AML-193 (cell line): ENCODE data around the gene PDIK1L.

Source experiments
- DNase-seq, 2 experiments: peaks; one replicate each; lab custom pipeline; 2025; lab: John Stamatoyannopoulos, UW

PDIK1L gene

DNA sequence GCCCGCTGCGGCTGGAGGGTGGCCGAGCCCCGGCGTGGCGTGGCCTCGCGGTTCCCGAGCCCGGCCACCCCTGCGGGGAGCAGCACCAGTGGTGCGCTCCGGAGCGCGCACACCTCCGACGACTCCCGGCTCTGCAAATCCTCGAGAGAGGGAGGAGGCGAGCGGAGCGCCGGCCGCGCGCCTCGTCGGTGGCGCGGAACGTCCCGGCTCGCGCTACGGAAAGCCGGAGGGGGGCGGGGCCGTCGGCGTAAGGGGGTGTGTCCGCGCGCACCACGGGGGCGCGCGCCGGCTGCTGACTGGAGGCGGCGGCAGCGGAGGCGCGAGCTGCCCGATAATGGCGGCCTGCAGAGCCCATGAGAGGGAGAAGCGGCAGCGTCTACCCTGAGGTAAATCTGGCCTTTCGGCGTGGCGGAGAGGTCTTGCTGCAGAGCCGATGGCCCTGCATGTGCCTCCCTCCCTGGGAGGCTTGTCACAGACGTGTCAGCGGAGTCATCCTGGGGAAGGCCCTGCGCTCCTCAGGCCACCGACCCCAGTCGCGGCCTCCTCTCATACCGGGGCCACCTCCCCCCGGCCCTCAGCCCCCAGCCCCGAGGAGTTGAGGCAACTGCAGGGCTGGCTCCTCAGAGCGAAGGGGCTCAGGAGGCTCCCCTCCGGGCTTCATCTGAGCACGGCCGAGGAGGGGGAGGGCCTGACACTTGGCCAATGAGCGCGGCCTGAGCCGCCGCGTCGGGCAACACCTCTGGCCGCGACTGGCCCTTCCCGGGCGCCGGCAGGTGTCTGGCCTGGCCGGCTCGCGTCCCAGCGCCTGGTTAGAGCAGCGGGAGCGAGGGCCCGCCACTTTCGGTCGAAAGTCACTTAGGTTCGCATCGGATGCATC lies at the start of gene PDIK1L:
PDIK1L (plus strand) TSS at position 295 of the 877 bp plus-strand sequence. CDS start 2,485 bp downstream, outside the sequence.
- DNase-seq = peak; percentile 86 to 91

DNA sequence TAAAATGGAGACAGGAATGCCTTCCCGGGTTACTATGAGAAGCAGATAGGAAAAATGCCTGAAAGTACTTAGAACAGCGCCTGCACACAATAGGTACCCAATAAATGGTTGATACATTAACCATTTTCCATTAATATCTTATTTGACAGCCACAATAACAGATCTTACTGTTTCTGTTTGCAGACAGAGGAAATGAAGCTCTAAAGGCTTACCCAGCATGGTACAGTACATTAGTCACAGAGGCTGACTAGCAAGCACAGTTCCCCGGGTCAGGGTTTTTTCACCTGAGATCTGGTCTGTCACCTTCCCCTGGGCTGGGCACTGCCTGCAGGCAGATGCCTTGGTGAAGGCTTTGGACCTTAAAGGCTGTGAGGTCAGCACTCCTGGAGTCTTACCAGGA lies 47.1 kb upstream of the PDIK1L start:
- DNase-seq = no peak

DNA sequence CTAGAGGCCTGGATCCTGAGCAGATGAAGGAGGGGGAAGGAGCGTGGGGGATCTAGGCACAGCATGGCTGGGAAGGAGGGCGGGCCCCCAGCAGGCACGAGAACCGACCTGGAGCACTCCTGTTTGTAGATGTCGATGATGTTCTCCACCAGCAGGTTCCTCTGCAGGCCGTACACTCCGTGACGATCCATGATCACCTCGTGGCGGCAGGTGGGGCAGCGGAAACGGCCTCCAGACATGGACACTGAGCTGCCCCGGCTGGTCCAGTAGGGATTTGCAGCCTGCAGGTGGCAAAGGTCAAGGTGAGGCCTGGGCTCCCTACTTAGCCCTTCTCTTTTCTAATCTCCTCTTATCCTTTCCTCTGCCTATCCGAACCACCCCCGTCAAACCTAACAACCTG lies 45.5 kb upstream of the PDIK1L start:
- no peak for DNase-seq

DNA sequence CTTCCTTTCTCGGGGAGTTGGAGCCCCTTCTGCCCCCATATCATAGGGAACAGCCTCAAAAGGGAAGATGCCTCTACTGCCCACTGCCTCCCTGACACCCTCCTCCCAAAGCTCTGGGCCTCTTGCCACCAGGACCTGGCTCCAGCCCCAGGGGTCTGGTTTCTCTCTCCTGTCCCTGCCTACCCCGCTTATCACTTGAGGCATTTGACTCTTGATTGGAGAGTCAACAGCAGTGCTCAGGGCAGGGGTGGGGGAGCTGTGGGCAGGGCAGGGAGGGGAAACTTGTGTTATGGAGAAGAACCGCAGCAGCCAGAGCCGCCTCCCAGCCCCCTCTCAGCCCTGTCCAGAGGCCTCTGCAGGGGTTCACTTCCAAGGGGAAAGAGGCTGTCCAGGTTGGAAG lies 44.8 kb upstream of the PDIK1L start:
- no peak for DNase-seq

DNA sequence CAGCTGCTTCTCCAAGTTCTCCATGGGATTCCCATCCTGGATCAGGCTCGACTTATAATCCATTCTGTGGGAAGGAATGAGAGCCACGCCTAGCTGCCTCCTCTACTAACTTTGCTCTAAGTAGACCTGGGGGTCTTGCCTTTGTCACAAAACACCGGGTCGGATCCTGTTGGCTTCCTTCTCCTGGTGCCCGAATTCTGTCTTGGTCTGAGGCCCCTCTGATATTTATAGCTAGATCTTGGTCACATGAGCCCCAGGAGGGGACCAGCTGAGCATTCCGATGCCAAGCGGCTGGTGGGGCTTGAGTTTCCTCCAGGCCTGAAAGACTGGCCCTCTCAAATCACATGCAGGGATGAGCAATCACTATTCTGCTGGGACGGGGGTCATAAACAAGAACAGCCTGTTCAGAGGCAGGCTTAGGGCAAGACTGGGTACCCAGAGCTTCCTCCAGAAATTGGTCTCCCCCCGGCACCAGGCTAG lies 44.2 kb upstream of the PDIK1L start, which contains the start of gene TRIM63:
TRIM63 (minus strand) TSS at position 199 of the 480 bp plus-strand sequence; CDS start at position 63, 136 bp downstream.
- no peak for DNase-seq

DNA sequence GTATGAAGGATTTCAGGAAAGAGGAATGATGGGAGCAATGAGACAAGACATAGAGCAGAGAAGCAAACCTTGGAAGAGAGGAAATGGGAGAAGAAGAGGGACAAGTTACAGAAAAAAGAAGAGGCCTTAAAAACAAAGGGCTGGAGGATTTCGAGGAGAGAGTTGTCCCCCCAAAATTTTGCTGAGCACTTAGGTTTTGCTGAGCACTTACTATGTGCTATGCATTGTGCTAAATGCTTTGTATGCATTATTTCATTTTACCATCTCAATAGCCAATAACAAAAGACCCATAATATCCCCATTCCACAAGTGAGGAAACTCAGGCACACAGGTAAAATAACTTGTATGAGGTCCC lies 41.7 kb upstream of the PDIK1L start:
- DNase-seq = no peak

DNA sequence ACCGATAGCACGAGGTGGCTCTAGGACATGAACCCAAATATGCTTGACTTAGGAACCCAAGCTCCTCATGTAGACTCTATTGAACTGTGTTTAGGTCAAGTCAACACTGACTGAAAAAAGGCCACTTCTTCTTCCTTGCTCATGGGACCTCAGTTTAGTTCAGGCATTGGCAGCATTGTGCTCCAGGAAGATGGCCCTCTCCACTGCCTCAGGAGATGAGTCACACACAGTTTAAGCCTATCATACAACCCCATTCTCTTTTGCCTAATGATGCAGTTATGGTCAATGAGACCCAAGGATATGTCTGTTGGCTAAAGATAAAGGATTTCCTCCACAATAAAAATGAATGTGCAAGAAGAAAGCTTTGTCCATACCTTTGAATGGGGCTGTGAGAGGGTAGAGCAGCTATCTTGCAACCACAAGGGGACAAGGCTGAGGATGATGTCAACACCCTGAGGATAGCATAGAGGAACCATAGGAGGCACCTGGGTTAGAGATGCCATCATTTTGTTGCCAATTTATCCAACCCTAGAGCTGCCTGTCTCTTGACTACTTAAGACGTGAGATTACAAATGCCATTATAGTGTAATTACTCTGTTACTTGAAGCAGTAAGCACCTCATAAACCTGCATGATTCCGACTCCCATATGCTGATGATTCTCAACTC lies 41.2 kb upstream of the PDIK1L start:
- no peak for DNase-seq

DNA sequence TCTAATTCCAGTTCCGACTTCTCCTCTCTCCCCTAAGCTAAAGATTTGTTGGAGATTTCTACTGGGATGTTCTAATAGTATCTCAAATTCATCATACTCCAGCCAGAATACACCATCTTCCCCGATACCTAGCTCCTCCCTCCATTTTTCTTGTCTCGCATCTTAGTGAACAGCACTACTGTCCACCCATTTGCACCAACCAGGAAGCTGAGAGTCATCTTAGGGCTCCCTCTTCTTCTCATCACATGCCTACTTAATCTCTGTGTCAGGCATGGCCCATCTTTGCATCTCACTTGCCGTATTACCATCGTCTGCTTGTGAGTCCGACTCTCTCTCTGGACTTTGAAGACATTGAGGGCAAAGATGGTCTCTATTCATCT lies 40.7 kb upstream of the PDIK1L start:
- DNase-seq = no peak

DNA sequence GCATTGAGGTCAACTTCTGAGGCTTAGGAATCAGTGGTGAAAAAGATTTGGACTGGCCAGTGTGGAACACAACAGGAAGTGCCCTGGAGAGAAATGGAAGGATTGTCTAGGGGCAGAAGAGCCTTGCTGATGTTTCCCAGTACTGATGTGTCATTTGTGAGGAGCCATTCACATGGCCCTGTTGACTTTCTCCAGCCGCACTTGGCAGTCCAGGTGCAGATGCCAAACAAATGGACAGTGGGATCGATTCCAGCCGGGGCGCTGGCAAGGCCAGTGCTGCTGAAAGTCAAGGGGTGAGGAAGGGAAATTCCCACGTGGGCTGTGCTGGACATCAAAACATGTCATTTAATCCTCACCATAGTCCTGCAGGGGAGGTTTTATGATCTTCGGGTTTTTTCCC lies 39.3 kb upstream of the PDIK1L start:
- DNase-seq = no peak

DNA sequence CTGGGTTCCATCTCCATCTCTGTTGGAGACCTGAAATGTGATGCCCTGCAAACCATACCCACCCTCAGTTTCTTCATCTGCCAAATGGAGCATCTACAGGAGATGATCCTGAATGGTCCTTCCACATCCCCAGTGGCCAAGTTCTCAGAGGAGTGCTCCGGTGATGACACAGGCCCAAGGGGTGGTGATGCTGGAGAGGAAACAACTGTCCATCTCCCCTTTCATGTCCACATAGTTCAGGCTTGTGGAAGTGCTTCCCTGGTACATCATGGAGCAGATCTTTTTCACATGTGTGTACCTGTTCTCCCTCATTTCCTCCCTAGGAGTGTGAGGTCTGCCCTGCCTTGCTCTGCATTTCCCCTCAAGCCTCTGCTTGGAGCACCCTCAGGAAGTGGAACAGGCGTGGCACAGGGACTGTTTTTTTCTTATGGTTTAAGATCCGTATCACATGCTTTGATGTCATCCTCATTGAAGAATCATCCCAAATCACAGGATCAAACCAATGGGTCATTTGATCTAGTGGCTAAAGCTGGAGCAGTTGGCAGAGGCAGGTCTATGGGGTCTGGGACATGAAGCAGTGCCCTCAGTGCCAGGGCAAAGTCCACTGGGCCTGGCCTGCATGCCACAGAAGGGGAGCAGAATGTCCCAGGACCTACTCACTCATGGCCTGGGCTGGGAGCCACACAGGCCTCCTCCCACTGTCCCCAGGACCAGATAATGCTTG lies 36.0 kb upstream of the PDIK1L start:
- no peak for DNase-seq

DNA sequence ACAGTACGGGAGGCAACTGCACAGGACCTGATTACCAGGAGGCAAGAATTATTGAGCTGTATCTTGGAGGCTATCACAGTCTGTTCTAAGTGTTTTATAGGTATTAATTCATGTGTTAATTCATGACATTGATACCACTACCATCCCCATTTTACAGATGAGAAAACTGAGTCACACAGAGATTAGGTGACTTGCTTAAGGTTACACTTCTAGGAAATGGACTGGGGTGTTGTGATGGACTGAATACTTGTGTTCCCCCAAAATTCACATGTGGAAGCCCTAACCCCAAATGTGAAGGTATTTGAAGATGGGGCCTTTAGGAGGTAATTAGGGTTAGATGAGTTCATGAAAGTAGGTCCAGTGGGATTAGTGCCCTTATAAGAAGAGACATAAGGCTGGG lies 34.1 kb upstream of the PDIK1L start:
- DNase-seq = no peak

DNA sequence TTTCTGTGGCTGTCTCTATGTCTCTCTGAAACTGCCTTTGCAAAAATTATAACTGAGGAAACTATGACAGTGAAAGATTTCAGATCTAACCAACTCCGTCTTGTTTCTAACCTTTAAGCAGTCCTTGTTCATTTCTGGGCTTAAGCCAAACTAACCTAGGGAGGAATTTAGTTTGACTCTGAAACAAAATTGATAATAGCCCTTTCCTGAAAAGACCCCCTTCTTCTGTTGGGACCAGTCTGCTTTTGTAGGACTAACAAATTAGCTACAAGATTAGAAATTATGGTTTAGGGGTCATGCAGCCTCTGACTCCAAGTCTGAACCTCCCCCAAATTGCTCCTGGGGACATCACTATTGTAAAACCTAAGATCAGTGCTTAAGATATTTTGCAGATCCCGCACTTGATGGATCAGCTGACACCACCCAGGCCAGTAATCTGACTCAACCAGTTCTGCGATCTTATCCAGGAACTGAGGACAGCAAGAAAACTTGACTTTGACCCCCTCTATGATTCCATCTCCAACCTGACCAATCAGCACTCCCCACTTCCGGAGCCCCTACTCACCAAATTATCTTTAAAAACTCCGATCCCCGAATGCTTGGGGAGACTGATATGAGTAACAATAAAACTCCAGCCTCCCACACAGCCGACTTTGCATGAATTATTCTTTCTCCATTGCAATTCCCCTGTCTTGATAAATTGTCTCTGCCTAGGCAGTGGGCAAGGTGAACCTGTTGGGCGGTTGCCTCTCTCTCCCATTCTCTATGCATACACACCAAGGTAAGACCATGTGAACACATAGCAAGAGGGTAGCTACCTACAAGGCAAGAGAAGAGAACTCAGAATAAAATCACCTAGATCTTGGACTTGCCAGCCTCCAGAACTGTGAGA lies 33.1 kb upstream of the PDIK1L start:
- DNase-seq = no peak

DNA sequence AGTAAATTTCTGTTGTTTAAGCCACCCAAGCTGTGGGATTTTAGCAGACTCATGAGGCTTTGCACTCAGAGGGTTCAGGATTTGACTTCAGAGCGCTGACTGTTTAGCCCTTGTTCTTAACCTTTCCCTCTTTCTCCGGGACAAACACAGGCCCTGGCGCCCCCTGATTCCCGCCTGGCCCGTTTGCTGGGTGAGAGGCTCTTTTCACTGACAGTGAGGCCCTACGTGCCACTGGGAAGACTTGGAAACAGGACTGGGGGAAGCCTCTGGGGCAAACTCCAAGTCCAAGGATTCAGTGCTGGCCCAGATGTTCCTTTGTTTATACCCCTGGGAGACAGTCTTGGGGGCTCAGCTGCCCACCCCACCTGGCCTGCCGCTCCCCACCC lies 32.5 kb upstream of the PDIK1L start:
- no peak for DNase-seq

DNA sequence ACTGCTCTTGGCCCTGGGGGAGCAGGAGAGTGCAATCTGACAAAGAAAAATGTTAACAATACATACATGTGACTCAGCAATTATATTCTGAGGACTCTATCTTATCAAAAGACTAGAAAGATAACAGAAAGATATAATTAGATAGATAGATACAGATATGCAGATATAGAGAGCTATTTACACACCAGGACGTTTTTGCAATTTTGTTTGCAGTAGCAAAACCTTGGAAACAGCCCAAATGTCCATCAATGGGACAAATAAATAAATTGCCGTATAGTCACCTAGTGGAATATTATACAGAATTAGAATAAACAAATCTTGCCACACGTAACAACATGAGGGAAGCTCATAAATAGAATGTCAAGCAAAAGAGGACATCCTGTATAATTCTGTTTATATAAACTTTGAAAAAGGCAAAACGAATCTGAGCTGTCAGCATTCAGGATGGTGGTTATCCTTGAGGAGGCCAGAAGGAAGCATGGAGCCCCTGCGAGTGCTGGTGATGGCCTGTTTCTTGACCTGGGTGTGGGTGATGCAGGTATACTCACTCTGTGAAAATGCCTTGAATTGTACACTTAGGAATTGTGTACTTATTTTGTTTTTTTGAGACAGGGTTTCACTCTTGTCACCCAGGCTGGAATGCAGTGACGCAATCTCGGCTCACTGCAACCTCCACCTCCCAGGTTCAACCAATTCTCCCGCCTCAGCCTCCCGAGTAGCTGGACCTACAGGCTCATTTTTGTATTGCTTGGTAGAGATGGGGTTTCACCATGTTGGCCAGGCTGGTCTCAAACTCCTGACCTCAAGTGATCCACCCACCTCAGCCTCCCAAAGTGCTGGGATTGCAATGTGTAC lies 31.4 kb upstream of the PDIK1L start:
- no peak for DNase-seq

DNA sequence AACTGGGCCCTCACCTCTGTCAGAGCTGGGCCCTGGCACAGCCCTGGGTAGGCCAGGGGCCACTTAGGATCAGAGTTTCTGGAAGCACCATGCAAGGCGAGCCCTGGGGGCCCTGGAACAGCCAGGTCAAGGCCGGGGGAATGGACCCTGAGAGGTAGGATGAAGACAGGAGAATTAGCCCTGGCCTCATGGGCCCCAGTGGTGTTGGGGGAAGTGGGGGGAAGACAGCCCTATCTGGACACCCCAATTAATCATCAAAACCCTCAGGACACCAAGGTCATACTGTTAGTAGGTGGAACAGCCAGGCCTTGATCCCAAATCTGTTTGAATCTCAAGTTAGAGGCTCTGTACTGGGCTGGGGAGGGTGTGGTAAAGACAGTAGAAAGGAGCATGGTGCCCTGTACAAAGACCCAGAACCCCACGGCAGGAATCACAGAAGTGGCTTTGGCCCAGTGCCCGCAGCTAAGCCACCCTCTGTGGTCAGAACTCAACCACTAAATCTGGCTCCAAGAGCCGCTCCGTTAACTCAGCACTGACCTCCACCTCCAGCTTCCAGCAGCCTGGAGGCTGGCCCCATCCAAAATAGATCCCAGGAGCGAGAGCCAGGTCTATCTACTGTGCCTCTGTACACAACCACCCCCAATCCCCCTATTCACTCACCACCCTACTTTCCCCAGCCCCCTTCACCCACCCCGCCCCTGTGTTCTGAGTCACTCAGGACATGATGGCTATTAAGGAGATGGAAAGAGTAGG lies 30.2 kb upstream of the PDIK1L start:
- no peak for DNase-seq

DNA sequence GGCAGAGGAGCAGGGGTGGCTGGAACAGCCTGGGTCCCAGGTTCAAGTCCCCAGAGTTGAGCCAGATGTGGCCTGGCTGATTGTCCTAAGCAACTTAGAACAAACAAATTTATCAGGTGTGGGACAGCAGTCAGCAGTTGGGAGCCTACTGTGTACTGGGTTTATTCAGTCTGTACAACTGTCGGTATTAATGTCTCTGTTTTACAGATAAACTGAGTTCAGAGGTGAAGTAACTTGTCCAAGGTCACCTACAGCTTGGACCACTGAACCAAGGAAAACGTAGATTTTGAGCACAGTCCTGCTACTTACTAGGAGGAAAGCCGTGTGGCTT lies 29.6 kb upstream of the PDIK1L start:
- DNase-seq = no peak

DNA sequence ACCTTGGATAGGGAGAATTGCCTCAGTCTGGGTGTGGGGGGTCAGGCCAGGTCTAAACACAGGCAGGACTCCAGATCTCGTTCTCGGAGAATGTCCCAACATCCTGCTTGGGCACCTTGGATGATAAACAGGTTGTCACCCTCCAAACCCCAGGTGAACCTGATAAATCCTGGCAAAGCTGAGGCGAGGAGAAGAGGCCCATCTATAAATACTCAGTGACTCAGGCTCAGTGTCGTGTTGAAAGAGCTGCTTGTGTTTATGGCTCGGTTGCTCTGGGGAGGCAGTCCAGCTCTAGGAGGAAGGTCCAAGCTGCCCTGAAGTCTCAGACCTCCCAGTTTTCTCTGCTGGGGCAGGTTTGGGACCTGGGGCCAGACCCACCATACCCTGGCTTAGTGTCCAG lies 28.4 kb upstream of the PDIK1L start:
- no peak for DNase-seq

DNA sequence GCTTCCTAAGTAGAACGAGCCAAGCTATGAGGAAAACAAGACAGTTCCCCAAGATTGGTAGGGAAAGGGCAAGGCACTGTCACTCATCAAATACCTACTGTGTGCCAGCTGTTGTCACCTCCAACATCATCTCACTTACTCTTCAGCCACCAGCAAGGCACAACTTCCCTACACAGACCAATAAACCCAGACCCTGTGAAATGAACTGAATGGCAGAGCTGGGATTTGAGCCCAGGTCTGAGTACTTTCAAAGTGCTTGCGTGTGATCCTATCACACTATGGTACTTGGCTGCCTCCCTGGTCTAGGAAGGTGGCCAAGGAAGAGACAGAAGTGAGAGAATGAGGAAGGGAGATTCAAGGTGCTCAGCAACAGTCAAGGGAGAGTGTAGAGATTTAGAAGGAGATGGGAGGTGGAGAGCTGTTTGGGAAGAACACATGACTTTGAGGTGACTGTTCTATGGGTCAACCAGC lies 27.5 kb upstream of the PDIK1L start:
- no peak for DNase-seq

DNA sequence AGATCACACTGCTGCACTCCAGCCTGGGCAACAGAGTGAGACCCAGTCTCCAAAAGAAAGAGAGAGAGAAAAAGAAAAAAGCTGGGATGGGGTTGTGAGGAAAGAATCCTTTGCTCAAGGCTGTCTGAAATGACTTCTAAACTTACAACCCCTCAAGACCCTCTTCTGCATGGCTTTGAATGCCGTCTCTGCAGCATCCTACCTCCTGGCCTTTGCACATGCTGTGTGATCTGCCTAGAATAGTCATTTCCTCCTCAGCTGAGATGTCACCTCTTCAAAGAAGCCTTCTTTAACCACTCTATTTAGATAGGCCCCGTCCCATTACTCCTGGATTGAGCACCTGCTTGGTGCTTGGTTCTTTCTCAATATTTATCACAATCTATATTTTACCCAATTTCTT lies 26.8 kb upstream of the PDIK1L start:
- DNase-seq = no peak

DNA sequence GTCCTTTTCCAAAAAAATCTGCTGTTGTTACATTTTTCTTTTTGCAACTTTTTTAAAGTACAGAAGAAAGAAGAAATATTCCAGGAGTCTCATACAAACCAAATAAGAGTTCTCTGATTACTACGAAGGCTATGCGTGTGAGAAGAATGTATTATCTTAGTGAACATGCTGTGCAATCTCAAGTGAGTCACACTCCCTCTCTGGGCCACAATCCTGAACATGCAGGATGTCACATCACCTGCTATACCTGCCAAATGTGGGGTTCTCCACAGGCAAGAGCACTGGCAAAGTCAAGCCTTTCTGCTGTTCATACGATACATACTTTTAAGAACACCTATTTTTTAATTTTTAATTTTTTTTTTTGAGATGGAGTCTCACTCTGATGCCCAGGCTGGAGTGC lies 22.5 kb upstream of the PDIK1L start:
- no peak for DNase-seq
